HUDEP-2 (cell line): ENCODE measurements around the gene MSTO1.
"Not testable (repeated sequence)": the region's sequence is repeated elsewhere in the genome, so short reads cannot be mapped to it uniquely, and the experiment has no call there.

Source experiments
- DNase-seq, 76 experiments: peaks; one replicate each; lab custom pipeline; 2025; ENCODE audit not compliant: unreplicated experiment in 76 of 76; lab: John Stamatoyannopoulos, UW

Gene MSTO1

GRCh38 chr1:155609515-155610256 lies at the start of gene MSTO1:
TSS of gene MSTO1 (plus strand) at chr1:155610218. CDS start at chr1:155610249, 31 bp downstream.
- peak; percentile 52 to 98 (median 95) for DNase-seq

GRCh38 chr1:155561779-155562580 lies 48.0 kb upstream of the MSTO1 start:
- peak in 17 of 76 experiments; percentile 0 to 51 (median 29) for DNase-seq

GRCh38 chr1:155562581-155563376 lies 47.2 kb upstream of the MSTO1 start, which contains the start of gene ASH1L:
TSS of gene ASH1L (minus strand) at chr1:155562803. CDS start at chr1:155521519, 41,284 bp downstream.
- peak in 75 of 76 experiments; percentile 51 to 99 (median 90) for DNase-seq

- peak in 4 of 76 experiments; percentile 32 to 53 (median 37) for DNase-seq
These were observed 46.5 kb upstream of the MSTO1 start for GRCh38 chr1:155563377-155564022.

- peak in 10 of 76 experiments; percentile 3 to 32 (median 16) for DNase-seq
These were observed 39.9 kb upstream of the MSTO1 start for GRCh38 chr1:155569988-155570592.

- DNase-seq, result no peak
These were observed 39.4 kb upstream of the MSTO1 start for GRCh38 chr1:155570593-155570990.

- DNase-seq, result no peak
These were observed 35.9 kb upstream of the MSTO1 start for GRCh38 chr1:155574077-155574476.

- DNase-seq, result not testable (repeated sequence)
These were observed 34.4 kb upstream of the MSTO1 start for GRCh38 chr1:155575608-155576007.

GRCh38 chr1:155583846-155584245 lies 26.2 kb upstream of the MSTO1 start:
- DNase-seq, result not testable (repeated sequence)

- DNase-seq, result not testable (repeated sequence)
These were observed 20.7 kb upstream of the MSTO1 start for GRCh38 chr1:155589282-155589681.

- DNase-seq, result not testable (repeated sequence)
These were observed 19.3 kb upstream of the MSTO1 start for GRCh38 chr1:155590516-155591247.

GRCh38 chr1:155591770-155592169 lies 18.2 kb upstream of the MSTO1 start:
- DNase-seq, result peak in 31 of 76 experiments; percentile 2 to 64 (median 33)

GRCh38 chr1:155595877-155596474 lies 14.0 kb upstream of the MSTO1 start:
- not testable (repeated sequence) for DNase-seq

GRCh38 chr1:155596864-155597263 lies 13.2 kb upstream of the MSTO1 start:
- no peak for DNase-seq

GRCh38 chr1:155598842-155599331 lies 11.1 kb upstream of the MSTO1 start:
- DNase-seq, result peak in 1 of 76 experiments; percentile 1

- not testable (repeated sequence) for DNase-seq
These were observed 10.0 kb upstream of the MSTO1 start for GRCh38 chr1:155599828-155600572.

- DNase-seq, result peak in 4 of 76 experiments; percentile 3 to 8 (median 5)
These were observed 2.3 kb upstream of the MSTO1 start for GRCh38 chr1:155607708-155608107.

GRCh38 chr1:155608888-155609225 lies 1.2 kb upstream of the MSTO1 start:
- no peak for DNase-seq
